Transverse colon (tissue), 4 donors: Measurements from ENCODE around the gene SHISA9. TPM values are rescaled to one million over a fixed set of nuclear protein-coding genes. Genes with fewer than 3 reads are reported as not detected.

Experiments used
- DNase-seq: peaks from one replicate; pipeline ENCODE4 v3.0.0-alpha.2; 2019
- H3K27ac ChIP-seq, 4 donors: fragments of 200-600 bp; sonication (generic); 2 replicates each; pipeline ENCODE4 v1.5.1; 2016 to 2018; ENCODE audit warnings: inconsistent platforms in 4 of 4
- H3K27me3 ChIP-seq: fragments of 200-600 bp; sonication (generic); 2 replicates; pipeline ENCODE4 v1.5.1; 2017; ENCODE audit warnings: inconsistent platforms
- H3K36me3 ChIP-seq, 4 donors: fragments of 200-600 bp; sonication (generic); 2 replicates each; pipeline ENCODE4 v1.5.1; 2017 to 2019; ENCODE audit warnings: inconsistent platforms in 4 of 4
- H3K4me1 ChIP-seq, 4 donors: fragments of 200-600 bp; sonication (generic); 2 replicates each; pipeline ENCODE4 v1.5.1; 2017 to 2020; ENCODE audit warnings: inconsistent platforms in 4 of 4
- H3K4me3 ChIP-seq, 4 donors: fragments of 200-600 bp; sonication (generic); 1 replicate in 1 of 4; 2 replicates in 3 of 4; pipeline versions ENCODE4 v1.5.1 to v1.6.1; 2017 to 2019; ENCODE audit warnings: inconsistent platforms in 4 of 4
- H3K9me3 ChIP-seq, 2 donors: fragments of 200-600 bp; sonication (generic); 2 replicates each; pipeline ENCODE4 v1.5.1; 2017 to 2019; ENCODE audit warnings: inconsistent platforms in 2 of 2
- CTCF ChIP-seq, 5 experiments: fragments of 200-600 bp in 3 of 5; fragments of 450-650 bp in 2 of 5; sonication (generic) in 3 of 5; IDR thresholded peaks; 1 replicate in 2 of 5; 2 replicates in 3 of 5; pipeline ENCODE4 v1.5.1; 2016 to 2017; ENCODE audit warnings: antibody characterized with exemption in 5 of 5, inconsistent platforms in 3 of 5, mild to moderate bottlenecking in 2 of 5, moderate library complexity in 1 of 5
- EP300 ChIP-seq: sonication (generic); formaldehyde crosslinking; IDR thresholded peaks from one replicate; pipeline ENCODE4 v1.6.1; 2017; ENCODE audit warnings: antibody characterized with exemption, low read depth
- POLR2A ChIP-seq: fragments of 450-650 bp; IDR thresholded peaks from one replicate; pipeline ENCODE4 v1.6.1; 2016; ENCODE audit warnings: antibody characterized with exemption, mild to moderate bottlenecking, moderate library complexity
- POLR2AphosphoS5 ChIP-seq, 3 donors: sonication (generic); formaldehyde crosslinking; IDR thresholded peaks; one replicate each; pipeline ENCODE4 v1.6.1; 2016; ENCODE audit warnings: antibody characterized with exemption in 3 of 3
- WGBS, 2 donors: methylation state at CpG; one replicate each; pipeline ENCODE4 v1.1.5; 2018; ENCODE audit warnings: low coverage in 1 of 2; 5-methylcytosine and 5-hydroxymethylcytosine counted together
- in situ Hi-C, 4 donors: fragments of 200-750 bp; cut with MboI; loops; one replicate each; pipeline versions ENCODE4 v1.15.0 to v1.15.1; 2017; ENCODE audit warnings: low sequenced_read_pairs in 3 of 4, low pct_ligation_motif_present in 1 of 4, low pct_unique_long_range_greater_than_20kb in 1 of 4
- intact Hi-C: fragments of 100-400 bp; cut with DNase I; formaldehyde crosslinking; loops from one replicate; pipeline ENCODE4 v1.15.1; 2023; ENCODE audit warnings: low total_unique reads
- total RNA-seq, 4 donors: library from RNA; depleted of rRNA; stranded (reverse); fragments of >200 nt; gene quantifications; one replicate each; pipeline ENCODE4 v1.1.0, GENCODE V29; 2016

Gene SHISA9
- total RNA-seq, 4 donors from 2014 or later = 1.3 to 37.6 (median 2.1) TPM

GRCh38 chr16:12988071-12988470 lies 86.7 kb downstream of the SHISA9 start:
- no peaks in the 10 kb centered on the region for H3K36me3 ChIP-seq
- no peaks in the 10 kb centered on the region for H3K27me3 ChIP-seq
- H3K4me3 ChIP-seq = no peak overlapping the region
- no peaks in the 10 kb centered on the region for H3K9me3 ChIP-seq
- intact Hi-C loops = no loop called here
- DNase-seq = no peak
- 84% methylated on average over 5 of the region's 5 CpGs; no CpG with 5 or more reads in 1 of the 2 donors for WGBS, 2 donors
- H3K4me1 ChIP-seq = no peaks in the 10 kb centered on the region
- TF ChIP-seq POLR2AphosphoS5 (IDR thresholded peaks at IDR 0.05) (no peak), EP300 (no peak), CTCF (IDR thresholded peaks at IDR 0.05) (no peak)
- in situ Hi-C loops = no loop called here
- H3K27ac ChIP-seq = no peak overlapping the region

GRCh38 chr16:12992066-12992465 lies 90.7 kb downstream of the SHISA9 start:
- Histone ChIP-seq H3K27me3 (no peaks in the 10 kb centered on the region), H3K36me3 (no peaks in the 10 kb centered on the region), H3K9me3 (no peaks in the 10 kb centered on the region), H3K4me3 (no peak overlapping the region), H3K4me1 (no peaks in the 10 kb centered on the region), H3K27ac (no peak overlapping the region)
- 69 to 82% methylated on average over 4 to 5 of the region's 5 CpGs for WGBS, 2 donors
- DNase-seq = no peak
- in situ Hi-C loops = no loop called here
- TF ChIP-seq CTCF (IDR thresholded peaks at IDR 0.05) = no peak
- TF ChIP-seq POLR2AphosphoS5 (IDR thresholded peaks at IDR 0.05) = no peak
- TF ChIP-seq POLR2A = no peak
- TF ChIP-seq EP300 = no peak
- intact Hi-C loops = no loop called here

- no peaks in the 10 kb centered on the region for H3K36me3 ChIP-seq
- no peaks in the 10 kb centered on the region for H3K9me3 ChIP-seq
- TF ChIP-seq CTCF (IDR thresholded peaks at IDR 0.05) = no peak
- no peak for TF ChIP-seq POLR2A
- no peak for TF ChIP-seq POLR2AphosphoS5 (IDR thresholded peaks at IDR 0.05)
- TF ChIP-seq EP300 = no peak
- H3K27me3 ChIP-seq = no peaks in the 10 kb centered on the region
- no peak overlapping the region for H3K27ac ChIP-seq
- intact Hi-C loops (no loop called here), in situ Hi-C loops (no loop called here)
- H3K4me1 ChIP-seq = no peaks in the 10 kb centered on the region
- WGBS, 2 donors = 55 to 75% methylated on average over 2 to 4 of the region's 4 CpGs
- DNase-seq = no peak
- no peak overlapping the region for H3K4me3 ChIP-seq
Measured at GRCh38 chr16:12994402-12994801, 93.0 kb downstream of the SHISA9 start.

- Histone ChIP-seq H3K27me3 (no peaks in the 10 kb centered on the region), H3K36me3 (no peaks in the 10 kb centered on the region), H3K9me3 (no peaks in the 10 kb centered on the region), H3K4me3 (no peak overlapping the region), H3K4me1 (no peaks in the 10 kb centered on the region), H3K27ac (no peak overlapping the region)
- DNase-seq = no peak
- intact Hi-C loops (no loop called here), in situ Hi-C loops (no loop called here)
- TF ChIP-seq EP300 (no peak), POLR2A (no peak), POLR2AphosphoS5 (IDR thresholded peaks at IDR 0.05) (no peak), CTCF (IDR thresholded peaks at IDR 0.05) (no peak)
- 58 to 77% methylated on average over 2 to 7 of the region's 7 CpGs for WGBS, 2 donors
Measured at GRCh38 chr16:12995721-12996372, 94.4 kb downstream of the SHISA9 start.
